Measurements from ENCODE around the gene DNAH12. TPM values are rescaled to one million over a fixed set of nuclear protein-coding genes. Genes with fewer than 3 reads are reported as not detected.

DNAH12 gene
- total and polyA plus RNA-seq, 9 of the 15 experiments (the other 6 are each of a cell fraction or from before 2014, with no cell fraction given) = 0.01 to 0.04 (median 0.01) TPM; not detected in 5

- FAIRE-seq (no peak), ATAC-seq (no peak), DNase-seq (ENCODE audit: extremely low read depth in 1 of 4, low spot score in 3 of 4) (no peak)
- H3K27me3 ChIP-seq (ENCODE audit: control insufficient read depth in 2 of 2, insufficient read depth in 2 of 2, low read length in 2 of 2) = no peaks in the 10 kb centered on the region
- POLR2A ChIA-PET = interaction anchor here (0.6 to 0.7 kb wide), 2 partner anchors 10 to 394 kb away, joined by 3 to 4 read pairs; no protein-coding TSS in a partner anchor
- WGBS (ENCODE audit: insufficient coverage, low coverage, missing lambda C conversion rate) = 96% methylated on average over 3 of the region's 3 CpGs
- H4K20me1 ChIP-seq (replicated peaks; ENCODE audit: control insufficient read depth, insufficient read depth, low read length) = no peaks in the 10 kb centered on the region
- peaks cover 24% of the 10 kb centered on the region for H3K79me2 ChIP-seq (ENCODE audit: control insufficient read depth, insufficient read depth, low read length)
- H3K27ac ChIP-seq (ENCODE audit: extremely low read depth, low read depth, low read length) = no peak overlapping the region
- in situ Hi-C loops (cut with MboI) (no loop called here), intact Hi-C loops (cut with micrococcal nuclease) (no loop called here)
- no peak overlapping the region for H3K9ac ChIP-seq (ENCODE audit: insufficient read depth in 1 of 2, low read depth in 2 of 2, low read length in 2 of 2)
- H2AFZ ChIP-seq (ENCODE audit: low read depth, low read length) = no peak overlapping the region
- H3K4me3 ChIP-seq = no peak overlapping the region
- no peaks in the 10 kb centered on the region; a peak in 1 of 5 replicates for H3K4me1 ChIP-seq (replicated peaks in 1 of 2; ENCODE audit: control insufficient read depth in 2 of 2, insufficient read depth in 2 of 2, low read length in 2 of 2)
- H3K9me1 ChIP-seq (ENCODE audit: control insufficient read depth, insufficient read depth, low read length) = no peaks in the 10 kb centered on the region
- CTCF ChIA-PET (ENCODE audit: low intra/inter-chr PET ratio) = no interaction called here
- BruUV-seq (replicated peaks) = no TSS peak
- no peak overlapping the region for H3K4me2 ChIP-seq (ENCODE audit: insufficient read depth, low read length)
- no peaks in the 10 kb centered on the region for H3K9me3 ChIP-seq (replicated peaks; ENCODE audit: control insufficient read depth, insufficient read depth, low read depth, low read length)
- peaks cover 84% of the 10 kb centered on the region; the same call in 2 of the 3 replicates for H3K36me3 ChIP-seq (ENCODE audit: control insufficient read depth, insufficient read depth, low read length)
- TF ChIP-seq ZBTB9 (CRISPR knock-in tag; IDR thresholded peaks at IDR 0.05) (no peak), TBP (optimal IDR thresholded peaks at IDR 0.05; ENCODE audit: low read depth, low read length) (no peak), NUFIP1 (IDR thresholded peaks at IDR 0.05; ENCODE audit: partially characterized antibody) (no peak), CHD1 (IDR thresholded peaks at IDR 0.05; ENCODE audit: low read length) (no peak), ZC3H8 (IDR thresholded peaks at IDR 0.05) (no peak), ZBTB7A (IDR thresholded peaks at IDR 0.05; ENCODE audit: borderline replicate concordance, control insufficient read depth, low read depth, low read length) (no peak), NR0B1 (IDR thresholded peaks at IDR 0.05; ENCODE audit: partially characterized antibody) (no peak), CSDE1 (IDR thresholded peaks at IDR 0.05) (no peak), ZBTB1 (CRISPR knock-in tag; IDR thresholded peaks at IDR 0.05; ENCODE audit: borderline replicate concordance, low read depth) (no peak), FOXJ3 (CRISPR knock-in tag; IDR thresholded peaks at IDR 0.05) (no peak), HMGXB4 (CRISPR knock-in tag; IDR thresholded peaks at IDR 0.05) (no peak), CTBP1 (IDR thresholded peaks at IDR 0.05; ENCODE audit: borderline replicate concordance) (no peak), THAP7 (CRISPR knock-in tag; IDR thresholded peaks at IDR 0.05) (no peak), ZBTB17 (CRISPR knock-in tag; IDR thresholded peaks at IDR 0.05) (no peak), KDM2B (CRISPR knock-in tag; IDR thresholded peaks at IDR 0.05) (no peak), THRAP3 (IDR thresholded peaks at IDR 0.05; ENCODE audit: borderline replicate concordance) (no peak)
- TF ChIP-seq, protein P1, sequence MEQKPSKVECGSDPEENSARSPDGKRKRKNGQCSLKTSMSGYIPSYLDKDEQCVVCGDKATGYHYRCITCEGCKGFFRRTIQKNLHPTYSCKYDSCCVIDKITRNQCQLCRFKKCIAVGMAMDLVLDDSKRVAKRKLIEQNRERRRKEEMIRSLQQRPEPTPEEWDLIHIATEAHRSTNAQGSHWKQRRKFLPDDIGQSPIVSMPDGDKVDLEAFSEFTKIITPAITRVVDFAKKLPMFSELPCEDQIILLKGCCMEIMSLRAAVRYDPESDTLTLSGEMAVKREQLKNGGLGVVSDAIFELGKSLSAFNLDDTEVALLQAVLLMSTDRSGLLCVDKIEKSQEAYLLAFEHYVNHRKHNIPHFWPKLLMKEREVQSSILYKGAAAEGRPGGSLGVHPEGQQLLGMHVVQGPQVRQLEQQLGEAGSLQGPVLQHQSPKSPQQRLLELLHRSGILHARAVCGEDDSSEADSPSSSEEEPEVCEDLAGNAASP (IDR thresholded peaks at IDR 0.05) = no peak
Measured at GRCh38 chr3:57575966-57576626, 32.0 kb upstream of the DNAH12 start.
